Right hindlimb (tissue), 1 donor: ENCODE measurements around the gene ADCY1.
"Not testable (repeated sequence)": the region's sequence is repeated elsewhere in the genome, so short reads cannot be mapped to it uniquely, and the experiment has no call there.

Source experiments
- DNase-seq: peaks from one replicate; pipeline ENCODE4 v3.0.0-alpha.2; 2018

ADCY1 gene

DNA sequence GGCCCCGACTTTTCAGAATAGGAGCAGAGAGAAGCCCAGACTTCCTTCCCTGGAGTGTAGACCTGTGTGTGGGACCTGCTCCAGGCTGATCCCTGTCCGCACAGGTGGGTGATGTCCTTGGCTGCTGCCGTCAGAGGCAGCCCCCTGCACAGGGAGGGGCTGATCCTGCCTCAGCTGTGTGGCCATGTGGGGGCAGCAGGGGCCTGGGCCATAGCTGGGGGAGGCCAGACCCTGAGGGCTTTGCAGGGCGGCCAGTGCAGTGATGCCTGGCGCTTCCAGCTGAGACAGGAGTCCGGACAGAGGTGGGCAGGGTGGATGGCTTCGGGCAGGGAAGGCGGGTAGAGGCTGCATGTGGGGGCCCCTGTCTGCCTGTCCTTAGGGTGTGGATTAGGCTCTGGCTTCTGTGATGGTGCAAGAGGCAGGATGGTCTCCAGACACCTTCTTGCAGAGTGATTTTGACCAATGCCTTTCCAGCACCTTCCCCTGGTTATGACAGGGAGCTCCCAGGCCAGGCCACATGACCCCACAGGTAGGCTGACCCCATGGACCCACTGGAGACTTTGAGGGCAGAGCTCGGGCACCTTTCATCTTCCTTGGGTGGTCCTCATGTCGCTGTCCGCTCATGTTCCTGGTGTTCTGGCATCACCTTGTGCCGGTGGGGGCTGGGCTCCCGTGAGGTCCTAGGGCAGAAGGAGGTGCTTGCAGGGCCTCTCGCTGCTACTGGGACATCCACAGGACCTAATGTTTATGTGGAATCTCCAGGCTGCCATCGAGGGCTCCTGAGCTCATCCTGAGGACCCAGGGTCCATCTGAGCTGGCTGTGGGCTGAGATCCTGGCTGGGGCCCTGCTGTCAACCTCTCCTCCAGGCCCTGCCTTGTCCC, 141.5 kb downstream of the ADCY1 start:
- no peak for DNase-seq

- no peak for DNase-seq
Observed at GRCh38 chr7:45716380-45717203, 142.4 kb downstream of the ADCY1 start.

- no peak for DNase-seq
Observed at GRCh38 chr7:45717537-45718235, 143.5 kb downstream of the ADCY1 start.

DNA sequence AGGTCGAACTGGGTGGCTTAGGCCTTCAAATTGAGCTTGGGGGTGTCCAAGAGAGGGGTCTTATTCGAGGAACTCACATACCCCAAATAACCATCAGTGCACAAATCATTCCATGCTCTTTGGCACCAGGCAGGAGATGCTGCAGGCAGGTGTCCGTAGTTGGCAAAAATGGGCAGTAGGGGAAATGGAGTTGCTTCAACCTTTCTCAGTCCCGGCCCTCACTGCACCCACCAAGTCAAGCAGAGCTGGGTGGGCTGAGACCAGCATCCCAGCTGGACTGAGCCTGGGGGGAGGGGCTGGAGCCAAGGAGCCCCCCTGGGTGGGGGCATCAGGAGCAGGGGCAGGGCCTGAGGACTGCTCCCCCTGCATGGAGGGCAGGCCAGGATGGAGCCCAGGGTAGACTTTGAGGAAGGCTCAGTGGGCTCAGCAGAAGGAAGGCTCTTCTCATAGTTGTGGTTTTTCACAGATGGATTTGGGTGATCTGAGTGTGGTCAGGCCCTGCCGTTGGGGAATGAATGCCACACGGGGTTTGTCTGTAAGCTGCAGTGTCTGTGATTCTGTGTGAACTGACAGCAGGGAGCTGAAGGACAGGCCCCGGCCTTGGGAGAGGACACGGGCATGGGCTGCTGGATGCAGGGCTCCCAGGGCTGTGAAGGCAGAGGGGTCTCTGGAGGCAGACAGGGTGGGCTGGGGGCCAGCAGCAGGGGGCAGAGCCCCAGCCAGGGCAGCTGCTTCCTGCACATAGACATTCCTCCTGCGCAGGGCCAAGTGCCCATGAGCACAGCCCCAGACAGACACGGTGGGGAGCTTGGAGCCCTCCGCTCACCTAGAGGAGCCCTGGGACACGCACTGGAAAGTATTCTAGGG, 144.5 kb downstream of the ADCY1 start:
- no peak for DNase-seq

DNA sequence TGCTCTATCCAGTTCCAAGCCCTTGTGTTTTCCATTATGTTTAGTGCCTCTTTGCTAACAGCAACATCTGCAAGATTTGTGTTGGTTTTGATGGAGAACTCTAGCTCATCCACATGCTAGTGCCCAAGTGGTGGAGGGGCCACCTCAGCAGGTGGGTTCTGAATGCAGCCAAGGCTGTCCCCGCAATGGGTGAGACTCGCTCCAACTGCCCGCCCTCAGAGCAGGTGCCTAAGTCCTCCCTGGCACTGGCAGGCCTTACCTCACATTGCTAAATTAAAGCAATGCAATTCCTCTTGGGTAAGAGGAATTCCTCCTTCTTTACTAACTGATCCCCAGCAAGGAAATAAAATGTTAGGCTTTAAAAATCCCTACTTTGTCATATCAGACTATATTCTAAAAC, 146.8 kb downstream of the ADCY1 start:
- no peak for DNase-seq

- no peak for DNase-seq
Observed at GRCh38 chr7:45721686-45722598, 147.8 kb downstream of the ADCY1 start.

- not testable (repeated sequence) for DNase-seq
Observed at GRCh38 chr7:45725231-45725630, 151.1 kb downstream of the ADCY1 start.

DNA sequence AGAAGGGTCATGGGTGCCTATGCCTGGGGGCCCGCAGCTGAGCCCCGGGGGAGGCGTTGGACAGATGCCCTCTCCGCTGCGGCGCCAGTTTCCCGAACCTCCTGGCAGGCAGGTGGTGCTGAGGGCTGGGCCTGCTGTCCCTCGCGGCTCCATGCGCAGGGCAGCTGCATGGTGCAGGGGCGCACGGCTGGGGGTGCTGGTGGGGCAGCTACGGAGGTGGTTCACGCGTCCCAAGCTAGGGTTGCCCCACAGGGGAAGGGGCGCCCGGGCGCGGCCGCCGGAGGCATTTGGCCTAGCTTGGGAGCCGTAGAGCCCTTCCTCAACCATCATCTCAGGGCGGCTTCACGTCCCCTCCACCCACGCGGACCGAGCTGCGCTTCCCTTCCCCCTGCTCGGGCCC, 152.7 kb downstream of the ADCY1 start:
- DNase-seq, result no peak

DNA sequence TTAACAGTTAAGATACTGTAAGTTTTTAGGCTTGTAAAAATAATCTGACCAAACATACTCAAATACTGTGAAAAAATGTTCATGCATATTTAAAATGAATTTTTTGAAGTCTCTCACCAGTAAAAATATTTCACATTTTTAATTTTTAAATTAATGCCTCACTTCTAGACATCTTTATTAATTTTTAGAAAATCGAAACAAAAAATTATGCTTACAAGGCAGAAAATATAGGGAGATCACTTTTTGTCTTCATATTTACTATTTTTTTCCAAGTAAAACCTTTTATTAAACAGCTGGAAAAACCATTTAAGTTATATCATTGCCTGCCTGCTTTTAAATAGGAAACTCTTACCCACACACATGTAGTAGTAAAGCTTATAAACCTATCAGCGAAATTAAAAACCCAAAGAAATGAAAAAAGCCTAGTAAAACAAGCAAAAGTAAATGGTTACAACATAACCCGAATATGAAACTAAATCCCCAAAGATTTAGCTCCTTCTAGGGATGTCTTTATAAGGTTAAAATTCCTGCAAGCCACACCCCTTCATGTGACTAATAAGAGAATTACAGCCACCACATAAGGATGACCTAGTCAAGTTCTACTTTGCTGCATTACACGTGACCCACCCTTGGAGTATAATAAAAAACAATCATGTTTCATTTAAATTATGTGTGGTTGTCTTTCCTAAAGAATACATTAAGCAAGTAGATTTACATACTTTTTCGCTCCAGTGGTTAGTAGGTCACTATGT, 157.7 kb downstream of the ADCY1 start:
- DNase-seq, result not testable (repeated sequence)

DNA sequence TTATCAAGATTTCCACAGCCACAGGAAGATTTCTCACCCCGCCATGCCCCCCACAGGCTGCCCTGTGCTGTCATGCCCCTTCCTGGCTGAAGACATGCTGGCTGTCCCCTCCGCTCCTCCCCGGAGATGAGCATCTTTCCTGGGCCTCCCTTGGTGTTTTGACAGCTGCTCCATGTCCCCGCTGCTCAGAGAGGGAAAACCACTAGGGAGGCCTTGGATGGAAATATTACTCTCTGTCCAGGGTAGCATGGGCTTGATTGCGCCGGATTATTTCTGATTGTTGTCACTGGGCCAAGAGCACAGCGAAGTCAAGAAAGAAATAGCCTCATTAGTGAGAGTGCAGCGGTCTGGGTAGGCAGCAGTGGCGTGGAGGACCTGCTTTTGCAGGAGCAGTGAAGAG, 164.8 kb downstream of the ADCY1 start:
- DNase-seq, result not testable (repeated sequence)

DNA sequence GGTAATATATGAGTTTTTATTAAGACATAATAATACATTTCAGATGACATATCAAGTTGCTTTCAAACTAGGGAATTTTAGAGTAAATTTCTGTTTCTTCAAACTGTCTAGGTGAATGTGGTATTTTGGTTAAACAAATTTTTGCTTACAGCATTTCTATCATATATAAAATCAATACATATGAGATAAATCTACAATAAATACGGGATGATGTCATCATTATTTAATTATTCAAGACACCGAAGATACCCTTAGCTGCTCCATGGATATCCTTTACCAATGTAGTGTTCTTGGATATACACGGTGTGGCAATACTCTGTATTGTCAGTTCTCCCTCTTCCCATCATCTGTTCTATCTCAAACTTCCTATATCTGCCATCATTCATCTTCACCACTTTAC, 166.4 kb downstream of the ADCY1 start:
- DNase-seq, result not testable (repeated sequence)

DNA sequence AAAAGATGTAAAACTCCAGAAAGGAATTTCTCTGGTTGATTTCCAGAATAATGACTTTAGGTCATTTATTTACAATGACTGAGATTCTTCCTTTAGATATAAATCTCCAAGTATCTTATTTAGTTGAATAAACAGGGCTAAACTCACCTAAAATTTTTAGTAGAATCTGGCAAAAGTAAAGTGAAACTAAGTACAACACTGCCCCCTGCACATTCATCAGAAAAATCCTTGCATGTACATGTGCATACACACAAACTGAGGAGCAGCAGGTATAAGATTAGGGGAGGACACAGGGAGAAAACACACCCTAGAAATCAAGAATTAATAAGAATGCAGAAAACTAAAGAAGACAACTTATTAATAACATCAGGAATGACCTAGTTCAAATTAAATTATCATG, 174.8 kb downstream of the ADCY1 start:
- not testable (repeated sequence) for DNase-seq

GRCh38 chr7:45751352-45751751, 177.2 kb downstream of the ADCY1 start:
- not testable (repeated sequence) for DNase-seq

- not testable (repeated sequence) for DNase-seq
Observed at GRCh38 chr7:45756333-45756732, 182.2 kb downstream of the ADCY1 start.

- not testable (repeated sequence) for DNase-seq
Observed at GRCh38 chr7:45756757-45757156, 182.6 kb downstream of the ADCY1 start.

GRCh38 chr7:45759464-45759863, 185.3 kb downstream of the ADCY1 start:
- DNase-seq, result not testable (repeated sequence)

- not testable (repeated sequence) for DNase-seq
Observed at GRCh38 chr7:45761545-45762205, 187.5 kb downstream of the ADCY1 start.

DNA sequence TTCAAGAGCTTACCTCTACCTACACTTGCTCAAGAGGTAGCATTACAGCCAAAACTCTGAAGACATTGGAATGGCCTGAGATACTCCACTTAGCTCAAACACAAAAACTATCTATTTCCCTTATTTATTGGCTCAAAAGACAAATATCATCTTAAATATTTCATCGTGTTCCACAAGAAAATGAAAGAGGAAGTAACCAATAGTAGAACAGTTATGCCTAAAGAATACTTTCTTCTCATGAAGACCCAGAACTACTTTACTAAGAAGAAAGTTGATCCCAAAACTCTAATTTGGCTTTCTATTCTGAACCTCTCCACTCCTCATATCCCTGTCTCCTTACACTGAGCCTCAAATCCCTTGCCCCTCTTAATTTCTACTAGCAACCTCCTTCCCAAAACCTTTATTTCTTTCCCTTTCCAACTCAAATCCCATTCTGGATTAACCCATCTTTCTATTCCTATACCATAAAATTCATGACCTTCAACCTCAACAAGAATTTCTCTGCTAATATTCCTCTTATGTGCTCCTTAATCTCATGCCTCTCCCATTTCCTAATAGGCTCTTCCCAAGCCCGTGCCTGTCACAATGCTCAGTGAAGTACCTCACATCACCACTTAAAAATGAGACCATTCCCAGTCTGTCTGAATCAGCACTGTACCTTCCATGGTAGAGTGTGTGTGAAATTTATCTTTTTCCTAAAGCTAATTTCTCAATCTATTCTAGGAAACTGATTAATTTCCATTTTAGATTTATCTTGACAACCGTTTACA, 188.2 kb downstream of the ADCY1 start:
- not testable (repeated sequence) for DNase-seq
